Gastroesophageal sphincter (tissue), 4 donors: Measurements from ENCODE around the gene TUBA1B. TPM values are rescaled to one million over a fixed set of nuclear protein-coding genes. Genes with fewer than 3 reads are reported as not detected.
"Not testable (repeated sequence)": the region's sequence is repeated elsewhere in the genome, so short reads cannot be mapped to it uniquely, and the experiment has no call there.

Source experiments
- ATAC-seq: fragments of 150-250 bp; one replicate; pipeline ENCODE4 v1.9.1; 2016; ENCODE audit warnings: mild to moderate bottlenecking, moderate library complexity
- H3K27ac ChIP-seq, 4 donors: fragments of 200-600 bp; sonication (generic) in 3 of 4; 1 replicate in 3 of 4; 2 replicates in 1 of 4; pipeline ENCODE4 v1.5.1; 2016 to 2019
- H3K27me3 ChIP-seq: fragments of 200-600 bp; sonication (generic); one replicate; pipeline ENCODE4 v1.5.1; 2019
- H3K36me3 ChIP-seq, 2 donors: fragments of 200-600 bp; sonication (generic); one replicate each; pipeline ENCODE4 v1.5.1; 2019; ENCODE audit warnings: control low read depth in 1 of 2
- H3K4me1 ChIP-seq, 3 donors: fragments of 200-600 bp; sonication (generic); 1 replicate in 2 of 3; 2 replicates in 1 of 3; pipeline ENCODE4 v1.5.1; 2016 to 2019; ENCODE audit warnings: control low read depth in 2 of 3
- H3K4me3 ChIP-seq, 2 donors: fragments of 200-600 bp; sonication (generic); one replicate each; pipeline ENCODE4 v1.5.1; 2019; ENCODE audit warnings: mild to moderate bottlenecking in 1 of 2, moderate library complexity in 1 of 2
- H3K9me3 ChIP-seq, 3 donors: fragments of 200-600 bp; sonication (generic); one replicate each; pipeline ENCODE4 v1.5.1; 2017 to 2019; ENCODE audit warnings: control low read depth in 2 of 3
- EP300 ChIP-seq: sonication (generic); formaldehyde crosslinking; IDR thresholded peaks from one replicate; pipeline ENCODE4 v1.6.1; 2017; ENCODE audit warnings: antibody characterized with exemption, mild to moderate bottlenecking
- POLR2A ChIP-seq, 2 donors: fragments of 450-650 bp; IDR thresholded peaks; one replicate each; pipeline ENCODE4 v1.6.1; 2017; ENCODE audit warnings: antibody characterized with exemption in 2 of 2, mild to moderate bottlenecking in 2 of 2, moderate library complexity in 1 of 2
- POLR2AphosphoS5 ChIP-seq: sonication (generic); formaldehyde crosslinking; IDR thresholded peaks from one replicate; pipeline ENCODE4 v1.6.1; 2017; ENCODE audit warnings: antibody characterized with exemption
- WGBS, 2 donors: methylation state at CpG; one replicate each; pipeline ENCODE4 v1.1.5; 2018; ENCODE audit warnings: low coverage in 1 of 2; 5-methylcytosine and 5-hydroxymethylcytosine counted together
- total RNA-seq, 4 donors: library from RNA; depleted of rRNA; stranded (reverse); fragments of >200 nt; gene quantifications; one replicate each; pipeline ENCODE4 v1.1.0, GENCODE V29; 2016
- TF ChIP-seq, protein P1 (sequence below), 4 experiments: fragments of 200-600 bp in 2 of 4; fragments of 450-650 bp in 2 of 4; sonication (generic) in 1 of 4; IDR thresholded peaks; one replicate each; pipeline ENCODE4 v1.5.1; 2017 to 2019; ENCODE audit warnings: antibody characterized with exemption in 4 of 4, mild to moderate bottlenecking in 2 of 4, moderate library complexity in 2 of 4

The TUBA1B gene
- total RNA-seq, 4 donors from 2014 or later = 568 to 1,050 (median 731) TPM

DNA sequence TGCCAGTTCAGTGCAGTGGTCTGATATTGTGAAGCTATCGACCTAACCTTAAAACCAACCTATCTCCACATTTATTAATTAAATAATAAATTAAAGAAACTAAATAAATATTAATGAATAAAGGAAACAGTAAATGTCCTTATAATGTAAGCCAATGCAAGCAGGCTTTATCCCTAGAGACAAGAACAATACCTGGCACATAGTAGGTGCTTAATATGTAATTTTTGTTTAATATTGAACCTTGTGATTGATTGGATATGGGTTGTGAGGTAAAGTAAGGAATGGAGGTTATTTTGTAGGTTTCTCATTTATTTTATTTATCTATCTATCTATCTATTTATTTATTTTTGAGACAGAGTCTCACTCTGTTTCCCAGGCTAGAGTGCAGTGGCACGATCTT, 7.8 kb upstream of the TUBA1B start:
- Histone ChIP-seq H3K27me3 (no peaks in the 10 kb centered on the region), H3K9me3 (no peaks in the 10 kb centered on the region), H3K4me3 (no peak overlapping the region), H3K27ac (no peak overlapping the region), H3K4me1 (peaks cover 0 to under 1% (median 0%) of the 10 kb centered on the region in 3 donors), H3K36me3 (peaks cover 0 to 9% of the 10 kb centered on the region in 2 donors)
- 91 to 92% methylated on average over 2 of the region's 2 CpGs for WGBS, 2 donors
- TF ChIP-seq EP300 = no peak
- TF ChIP-seq POLR2AphosphoS5 = no peak
- TF ChIP-seq, protein P1, sequence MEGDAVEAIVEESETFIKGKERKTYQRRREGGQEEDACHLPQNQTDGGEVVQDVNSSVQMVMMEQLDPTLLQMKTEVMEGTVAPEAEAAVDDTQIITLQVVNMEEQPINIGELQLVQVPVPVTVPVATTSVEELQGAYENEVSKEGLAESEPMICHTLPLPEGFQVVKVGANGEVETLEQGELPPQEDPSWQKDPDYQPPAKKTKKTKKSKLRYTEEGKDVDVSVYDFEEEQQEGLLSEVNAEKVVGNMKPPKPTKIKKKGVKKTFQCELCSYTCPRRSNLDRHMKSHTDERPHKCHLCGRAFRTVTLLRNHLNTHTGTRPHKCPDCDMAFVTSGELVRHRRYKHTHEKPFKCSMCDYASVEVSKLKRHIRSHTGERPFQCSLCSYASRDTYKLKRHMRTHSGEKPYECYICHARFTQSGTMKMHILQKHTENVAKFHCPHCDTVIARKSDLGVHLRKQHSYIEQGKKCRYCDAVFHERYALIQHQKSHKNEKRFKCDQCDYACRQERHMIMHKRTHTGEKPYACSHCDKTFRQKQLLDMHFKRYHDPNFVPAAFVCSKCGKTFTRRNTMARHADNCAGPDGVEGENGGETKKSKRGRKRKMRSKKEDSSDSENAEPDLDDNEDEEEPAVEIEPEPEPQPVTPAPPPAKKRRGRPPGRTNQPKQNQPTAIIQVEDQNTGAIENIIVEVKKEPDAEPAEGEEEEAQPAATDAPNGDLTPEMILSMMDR (IDR thresholded peaks at IDR 0.05) = no peak
- TF ChIP-seq POLR2A (IDR thresholded peaks at IDR 0.05) = no peak
- no peak for ATAC-seq

DNA sequence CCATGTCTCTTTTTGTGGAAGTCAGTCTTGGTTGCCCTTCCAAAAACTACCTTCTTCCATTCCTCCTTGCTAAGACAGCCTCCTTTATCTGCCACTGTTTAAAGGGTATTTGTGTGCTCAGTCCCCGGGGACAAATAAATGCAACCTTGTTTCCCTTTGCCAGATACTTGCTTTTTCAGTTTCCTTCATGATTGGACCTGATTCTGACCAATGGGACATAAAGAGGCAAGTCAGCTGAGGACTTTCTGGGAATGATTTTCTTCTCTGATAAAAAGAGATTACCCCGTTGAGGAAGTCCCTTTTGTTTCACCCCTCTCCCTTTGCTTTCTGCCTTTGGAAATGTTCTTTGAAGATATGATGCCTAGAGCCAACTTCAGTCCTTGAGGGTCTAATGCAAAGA, 7.4 kb upstream of the TUBA1B start:
- H3K27me3 ChIP-seq = no peaks in the 10 kb centered on the region
- peaks cover 0 to 5% (median 0%) of the 10 kb centered on the region in 3 donors for H3K4me1 ChIP-seq
- no peak for ATAC-seq
- TF ChIP-seq EP300 = no peak
- TF ChIP-seq, protein P1 (IDR thresholded peaks at IDR 0.05) = no peak
- TF ChIP-seq POLR2AphosphoS5 = no peak
- no peak for TF ChIP-seq POLR2A (IDR thresholded peaks at IDR 0.05)
- H3K9me3 ChIP-seq = no peaks in the 10 kb centered on the region
- peaks cover 0 to 9% of the 10 kb centered on the region in 2 donors for H3K36me3 ChIP-seq
- WGBS, 2 donors = 65 to 75% methylated on average over 1 to 2 of the region's 2 CpGs
- H3K4me3 ChIP-seq = no peak overlapping the region
- no peak overlapping the region for H3K27ac ChIP-seq

DNA sequence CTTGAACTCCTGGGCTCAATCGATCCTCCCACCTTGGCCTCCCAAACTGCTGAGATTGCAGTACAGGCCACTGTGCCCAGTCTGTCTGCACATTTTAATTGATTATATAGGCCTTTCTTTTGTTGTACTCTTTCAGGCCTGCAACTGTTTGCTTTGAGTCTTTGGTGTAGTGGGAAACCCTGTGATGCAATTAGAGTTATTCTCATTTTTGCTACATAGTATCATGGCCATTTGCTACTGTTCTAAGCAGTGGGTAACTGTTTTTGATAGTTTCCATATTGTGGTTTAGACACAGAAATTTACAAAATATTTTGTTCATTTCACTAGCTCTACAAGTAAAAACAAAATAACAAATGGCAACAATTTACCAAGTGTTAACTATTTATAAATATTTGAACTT, 6.3 kb upstream of the TUBA1B start:
- Histone ChIP-seq H3K4me1 (peaks cover 0 to 16% (median 6%) of the 10 kb centered on the region in 3 donors), H3K27me3 (no peaks in the 10 kb centered on the region), H3K9me3 (no peaks in the 10 kb centered on the region), H3K27ac (no peak overlapping the region), H3K4me3 (no peak overlapping the region), H3K36me3 (peaks cover 0 to 9% of the 10 kb centered on the region in 2 donors)
- TF ChIP-seq, protein P1 (IDR thresholded peaks at IDR 0.05) = no peak
- TF ChIP-seq POLR2A (IDR thresholded peaks at IDR 0.05) (no peak), EP300 (no peak), POLR2AphosphoS5 (no peak)
- no peak for ATAC-seq
- no CpG with 5 or more reads among the region's 1 CpG for WGBS, 2 donors

DNA sequence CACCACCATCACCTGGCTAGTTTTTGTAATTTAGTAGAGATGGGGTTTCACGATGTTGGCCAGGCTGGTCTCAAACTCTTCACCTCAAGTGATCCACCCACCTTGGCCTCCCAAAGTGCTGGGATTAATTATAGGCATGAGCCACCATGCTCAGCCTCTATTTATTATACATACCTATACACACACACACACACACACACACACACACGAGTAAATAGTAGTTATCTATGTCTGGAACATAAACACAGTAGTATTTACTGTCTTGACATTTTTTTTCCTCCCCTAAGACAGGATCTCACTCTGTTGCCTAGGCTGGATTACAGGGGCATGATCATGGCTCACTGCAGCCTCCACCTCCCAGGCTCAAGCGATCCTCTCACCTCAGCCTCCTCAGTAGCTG, 5.8 kb upstream of the TUBA1B start:
- H3K27ac ChIP-seq, H3K27me3 ChIP-seq, ATAC-seq, H3K9me3 ChIP-seq, H3K36me3 ChIP-seq, H3K4me3 ChIP-seq: not testable (repeated sequence)
- 67 to 86% methylated on average over 1 to 3 of the region's 3 CpGs for WGBS, 2 donors
- peaks cover 0 to 21% (median 9%) of the 10 kb centered on the region in 3 donors for H3K4me1 ChIP-seq

DNA sequence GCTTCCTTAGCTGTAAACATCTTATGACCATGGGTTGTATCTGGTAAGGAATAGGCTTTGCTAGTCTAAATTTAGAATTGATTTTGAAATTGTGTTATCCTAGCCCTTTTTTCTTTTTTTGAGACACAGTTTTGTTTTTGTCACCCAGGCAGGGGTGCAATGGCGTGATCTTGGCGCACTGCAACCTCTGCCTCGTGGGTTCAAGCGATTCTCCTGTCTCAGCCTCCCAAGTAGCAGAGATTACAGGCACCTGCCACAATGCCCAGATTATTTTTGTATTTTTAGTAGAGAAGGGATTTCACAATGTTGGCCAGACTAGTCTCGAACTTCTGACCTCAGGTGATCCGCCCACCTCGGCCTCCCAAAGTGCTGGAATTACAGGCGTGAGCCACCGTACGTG, 2.4 kb upstream of the TUBA1B start:
- no peaks in the 10 kb centered on the region for H3K9me3 ChIP-seq
- peaks cover 0 to 43% (median 18%) of the 10 kb centered on the region in 3 donors for H3K4me1 ChIP-seq
- ATAC-seq = no peak
- H3K4me3 ChIP-seq = peak overlapping the region in 1 of 2 donors; percentile 100
- 70 to 85% methylated on average over 2 to 9 of the region's 10 CpGs for WGBS, 2 donors
- H3K27ac ChIP-seq = peak overlapping the region in 2 of 4 donors; percentile 99 to 100
- H3K36me3 ChIP-seq = peaks cover 0 to 17% of the 10 kb centered on the region in 2 donors
- TF ChIP-seq POLR2AphosphoS5 (no peak), POLR2A (IDR thresholded peaks at IDR 0.05) (no peak)
- H3K27me3 ChIP-seq = no peaks in the 10 kb centered on the region

DNA sequence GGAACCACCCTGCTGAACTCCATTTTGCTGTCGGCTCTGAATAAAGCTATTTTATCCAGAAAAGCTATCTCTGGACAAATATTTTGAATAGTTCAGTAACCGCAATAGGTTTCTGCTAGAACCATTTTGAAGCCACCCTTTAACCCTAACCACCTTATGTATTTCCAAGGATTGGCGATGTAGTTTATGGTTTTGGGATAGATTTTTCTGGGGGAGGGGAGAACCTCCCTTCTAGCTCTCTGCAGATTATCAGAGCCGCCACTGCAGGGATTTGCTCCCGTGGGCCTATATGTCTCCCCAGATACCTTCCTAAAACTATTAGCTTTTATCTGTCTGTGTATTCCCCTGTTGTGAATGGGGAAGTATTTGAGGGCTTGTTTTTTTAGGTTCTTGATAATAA, 1.8 kb upstream of the TUBA1B start:
- WGBS, 2 donors = 27 to 66% methylated on average over 3 to 5 of the region's 5 CpGs

More for the DNA sequence above, 1.8 kb upstream of the TUBA1B start:
- Histone ChIP-seq H3K9me3 (no peaks in the 10 kb centered on the region), H3K4me1 (peaks cover 0 to 43% (median 18%) of the 10 kb centered on the region in 3 donors), H3K4me3 (peak overlapping the region in 1 of 2 donors; percentile 100), H3K36me3 (peaks cover 0 to 21% of the 10 kb centered on the region in 2 donors), H3K27ac (peak overlapping the region in 3 of 4 donors; percentile 97 to 100 (median 99)), H3K27me3 (no peaks in the 10 kb centered on the region)
- no peak for TF ChIP-seq POLR2AphosphoS5
- no peak for TF ChIP-seq POLR2A (IDR thresholded peaks at IDR 0.05)
- TF ChIP-seq EP300 = no peak
- TF ChIP-seq, protein P1 (IDR thresholded peaks at IDR 0.05) = no peak
- ATAC-seq = no peak
